GM18505 (cell line): ENCODE measurements around the gene MORC3.
"Not testable (repeated sequence)": the region's sequence is repeated elsewhere in the genome, so short reads cannot be mapped to it uniquely, and the experiment has no call there.

Experiments
- ATAC-seq: cut with Tn5 transposase; IDR thresholded peaks from one replicate; pipeline ENCODE4 v1.9.1; 2021; ENCODE audit not compliant: unreplicated experiment
- POLR2A ChIP-seq: IDR thresholded peaks from 4 replicates; pipeline ENCODE4 v1.6.1; 2011; ENCODE audit warnings: borderline replicate concordance; ENCODE audit not compliant: insufficient read depth, insufficient read length; ENCODE audit errors: extremely low read depth

The MORC3 gene, protein sequence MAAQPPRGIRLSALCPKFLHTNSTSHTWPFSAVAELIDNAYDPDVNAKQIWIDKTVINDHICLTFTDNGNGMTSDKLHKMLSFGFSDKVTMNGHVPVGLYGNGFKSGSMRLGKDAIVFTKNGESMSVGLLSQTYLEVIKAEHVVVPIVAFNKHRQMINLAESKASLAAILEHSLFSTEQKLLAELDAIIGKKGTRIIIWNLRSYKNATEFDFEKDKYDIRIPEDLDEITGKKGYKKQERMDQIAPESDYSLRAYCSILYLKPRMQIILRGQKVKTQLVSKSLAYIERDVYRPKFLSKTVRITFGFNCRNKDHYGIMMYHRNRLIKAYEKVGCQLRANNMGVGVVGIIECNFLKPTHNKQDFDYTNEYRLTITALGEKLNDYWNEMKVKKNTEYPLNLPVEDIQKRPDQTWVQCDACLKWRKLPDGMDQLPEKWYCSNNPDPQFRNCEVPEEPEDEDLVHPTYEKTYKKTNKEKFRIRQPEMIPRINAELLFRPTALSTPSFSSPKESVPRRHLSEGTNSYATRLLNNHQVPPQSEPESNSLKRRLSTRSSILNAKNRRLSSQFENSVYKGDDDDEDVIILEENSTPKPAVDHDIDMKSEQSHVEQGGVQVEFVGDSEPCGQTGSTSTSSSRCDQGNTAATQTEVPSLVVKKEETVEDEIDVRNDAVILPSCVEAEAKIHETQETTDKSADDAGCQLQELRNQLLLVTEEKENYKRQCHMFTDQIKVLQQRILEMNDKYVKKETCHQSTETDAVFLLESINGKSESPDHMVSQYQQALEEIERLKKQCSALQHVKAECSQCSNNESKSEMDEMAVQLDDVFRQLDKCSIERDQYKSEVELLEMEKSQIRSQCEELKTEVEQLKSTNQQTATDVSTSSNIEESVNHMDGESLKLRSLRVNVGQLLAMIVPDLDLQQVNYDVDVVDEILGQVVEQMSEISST

DNA sequence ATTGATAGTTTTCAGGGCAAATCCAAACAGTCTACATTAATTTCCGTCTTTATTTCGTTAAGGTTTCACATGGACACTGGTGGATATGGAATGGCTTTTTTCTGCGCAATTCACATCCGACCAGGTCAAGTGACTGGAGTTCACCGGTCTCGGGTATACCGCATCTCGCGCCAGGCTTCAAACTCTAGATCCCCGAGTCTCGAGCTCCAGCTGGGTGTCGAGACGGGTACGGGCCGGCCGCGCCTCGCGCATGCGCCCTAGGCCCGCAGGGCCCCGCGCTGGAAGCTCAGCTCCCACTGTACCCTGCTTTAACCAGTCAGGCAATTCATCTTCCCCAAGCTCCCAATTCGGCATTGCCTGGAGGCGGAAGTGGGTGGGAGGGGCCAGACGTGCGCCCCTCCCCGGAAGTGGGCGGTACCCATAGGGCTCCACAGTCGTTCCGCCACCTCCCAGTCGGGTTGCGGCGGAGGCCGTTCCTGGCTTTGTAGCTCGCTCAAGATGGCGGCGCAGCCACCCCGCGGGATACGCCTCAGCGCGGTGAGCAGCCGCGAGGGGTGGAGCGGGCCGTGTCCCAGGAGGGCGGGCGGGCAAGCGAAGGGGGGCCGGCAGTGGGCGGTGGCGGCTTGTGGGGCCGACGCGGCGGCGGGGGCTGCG is at the start of gene MORC3:
Gene MORC3 (plus strand): TSS at position 431 of the 654 bp plus-strand sequence. CDS start 68 bp downstream, at position 499.
- peak; percentile 86 for ATAC-seq
- TF ChIP-seq POLR2A = peak; percentile 95

DNA sequence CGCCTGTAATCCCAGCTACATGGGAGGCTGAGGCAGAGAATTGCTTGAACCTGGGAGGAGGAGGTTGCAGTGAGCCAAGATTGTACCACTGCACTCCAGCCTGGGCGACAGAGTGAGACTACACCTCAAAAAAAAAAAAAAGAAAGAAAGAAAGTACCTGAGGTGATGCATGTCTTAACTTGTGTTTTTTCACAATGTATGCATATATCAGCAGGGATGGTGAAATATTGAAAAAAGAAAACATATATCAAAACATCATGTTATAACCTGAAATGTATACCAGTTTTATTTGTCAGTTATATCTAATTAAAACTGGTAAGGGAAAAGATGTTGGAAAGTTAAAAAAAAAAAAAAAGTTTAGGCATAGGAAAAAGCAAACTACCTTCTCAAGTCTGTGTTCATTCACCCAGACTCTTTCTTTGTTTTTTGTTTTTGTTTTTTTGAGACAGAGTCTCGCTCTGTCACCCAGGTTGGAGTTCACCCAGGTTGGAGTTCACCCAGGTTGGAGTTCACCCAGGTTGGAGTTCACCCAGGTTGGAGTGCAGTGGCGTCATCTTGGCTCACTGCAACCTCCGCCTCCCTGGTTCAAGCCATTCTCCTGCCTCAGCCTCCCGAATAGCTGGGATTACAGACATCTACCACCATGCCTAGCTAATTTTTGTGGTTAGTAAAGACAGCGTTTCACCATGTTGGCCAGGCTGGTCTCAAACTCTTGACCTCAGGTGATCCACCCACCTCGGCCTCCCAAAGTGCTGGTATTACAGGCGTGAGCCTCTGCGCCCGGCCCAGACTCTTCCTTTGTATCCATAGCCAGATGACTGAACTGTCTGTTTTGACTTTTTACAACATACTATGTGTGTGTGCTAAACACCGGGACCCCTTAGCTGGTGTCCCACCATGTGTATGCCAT is 49.0 kb upstream of the MORC3 start:
- not testable (repeated sequence) for ATAC-seq

DNA sequence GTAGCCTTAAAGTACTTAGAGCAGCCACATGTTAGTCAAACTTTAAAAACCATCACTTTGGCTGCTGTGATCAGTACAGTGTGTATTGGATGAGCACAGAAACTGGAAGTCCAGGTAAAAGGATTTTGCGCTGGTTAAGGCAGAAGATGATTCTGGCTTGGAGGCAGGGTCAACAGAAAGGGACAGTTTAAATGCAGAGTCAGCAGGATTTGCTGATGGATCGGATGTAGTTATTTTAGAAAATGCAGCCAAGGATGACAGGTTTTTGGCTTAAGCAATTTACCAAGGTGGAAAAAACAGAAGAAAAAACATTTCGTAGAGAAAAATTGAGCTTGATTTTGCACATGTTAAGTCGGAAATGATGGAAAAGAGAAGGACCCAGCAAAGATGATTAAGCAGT is 45.9 kb upstream of the MORC3 start:
- no peak for TF ChIP-seq POLR2A
- ATAC-seq = no peak

DNA sequence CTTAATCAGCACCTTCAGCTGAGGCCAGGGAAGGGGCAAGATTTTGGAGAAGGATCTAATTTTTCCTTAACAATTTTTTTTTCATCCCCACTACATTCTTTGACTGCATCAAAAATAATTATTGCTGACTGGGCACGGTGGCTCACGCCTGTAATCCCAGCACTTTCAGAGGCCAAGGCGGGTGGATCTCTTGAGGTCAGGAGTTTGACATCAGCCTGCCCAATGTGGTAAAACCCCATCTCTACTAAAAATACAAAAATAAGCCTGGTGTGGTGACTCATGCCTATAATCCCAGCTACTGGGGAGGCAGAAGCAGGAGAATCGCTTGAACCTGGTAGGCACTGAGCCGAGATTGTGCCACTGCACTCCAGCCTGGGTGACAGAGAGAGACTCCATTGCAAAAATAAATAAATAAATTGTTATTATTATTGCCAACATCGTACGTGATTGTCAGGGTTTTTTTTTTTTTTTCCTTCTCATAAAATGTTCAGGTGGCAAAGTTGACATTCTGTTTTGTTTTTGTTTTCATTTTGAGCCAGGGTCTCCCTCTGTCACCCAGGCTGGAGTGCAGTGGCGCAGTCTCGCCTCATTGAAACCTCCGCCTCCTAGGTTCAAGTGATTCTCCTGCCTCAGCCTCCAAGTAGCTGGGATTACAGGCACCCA is 37.3 kb upstream of the MORC3 start:
- no peak for ATAC-seq
- TF ChIP-seq POLR2A = no peak

DNA sequence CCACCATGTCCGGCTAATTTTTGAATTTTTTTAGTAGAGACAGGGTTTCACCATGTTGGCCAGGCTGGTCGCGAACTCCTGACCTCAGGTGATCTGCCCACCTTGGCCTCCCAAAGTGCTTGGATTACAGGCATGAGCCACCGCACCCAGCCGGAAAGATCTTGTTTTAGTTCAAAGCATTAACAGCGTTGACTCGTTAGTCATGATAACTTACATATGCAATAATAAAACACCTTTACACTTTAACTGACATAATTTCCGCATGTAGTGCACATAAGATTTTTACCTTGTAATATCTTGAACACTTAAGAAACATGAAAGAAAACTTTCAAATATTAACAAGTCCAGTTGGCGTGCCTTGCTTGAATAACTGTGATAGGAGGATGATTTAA is 36.8 kb upstream of the MORC3 start:
- not testable (repeated sequence) for ATAC-seq

DNA sequence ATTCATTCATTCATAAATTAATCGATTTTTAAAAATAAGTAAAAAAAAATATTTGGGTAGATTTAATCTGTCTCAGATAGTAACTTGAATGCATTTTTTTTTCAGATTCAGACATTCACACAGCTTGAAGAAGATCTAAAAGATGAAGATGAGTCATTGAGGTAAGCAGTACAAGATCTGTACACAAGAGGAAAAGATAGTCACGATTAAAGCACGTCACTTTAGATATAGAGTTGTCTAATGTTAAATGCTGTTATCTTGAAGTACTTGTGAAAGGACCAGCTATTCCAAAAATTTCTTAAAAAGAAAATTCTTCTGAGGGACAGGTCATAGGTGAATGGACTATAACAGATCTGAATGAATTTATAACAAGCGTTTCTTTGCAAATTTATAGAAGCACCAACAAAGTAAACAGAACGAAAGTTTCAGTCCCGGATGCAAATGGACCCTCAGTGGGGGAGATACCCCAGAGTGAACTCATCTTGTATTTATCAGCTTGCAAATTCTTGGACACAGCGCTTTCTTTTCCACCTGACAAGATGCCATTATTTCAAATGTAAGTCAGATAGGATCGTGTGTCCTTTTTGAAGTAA is 31.2 kb upstream of the MORC3 start:
- no peak for ATAC-seq
- no peak for TF ChIP-seq POLR2A

DNA sequence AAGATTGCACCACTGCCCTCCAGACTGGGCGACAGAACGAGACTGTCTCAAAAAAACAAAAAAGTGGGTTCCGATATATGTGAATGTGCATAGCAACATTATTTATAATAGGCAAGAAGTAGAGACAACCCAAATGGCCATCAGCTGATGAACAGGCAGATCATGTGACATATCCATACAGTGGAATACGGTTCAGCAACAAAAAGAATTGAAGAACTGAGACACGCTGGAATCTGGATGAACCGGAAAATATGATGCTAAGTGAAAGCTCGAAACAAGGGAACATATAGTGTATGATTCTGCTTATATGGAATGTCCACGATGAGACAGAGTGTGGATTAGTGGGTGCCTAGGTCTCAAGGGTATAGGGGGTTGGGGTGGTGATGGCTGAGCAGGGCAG is 28.5 kb upstream of the MORC3 start:
- no peak for ATAC-seq

DNA sequence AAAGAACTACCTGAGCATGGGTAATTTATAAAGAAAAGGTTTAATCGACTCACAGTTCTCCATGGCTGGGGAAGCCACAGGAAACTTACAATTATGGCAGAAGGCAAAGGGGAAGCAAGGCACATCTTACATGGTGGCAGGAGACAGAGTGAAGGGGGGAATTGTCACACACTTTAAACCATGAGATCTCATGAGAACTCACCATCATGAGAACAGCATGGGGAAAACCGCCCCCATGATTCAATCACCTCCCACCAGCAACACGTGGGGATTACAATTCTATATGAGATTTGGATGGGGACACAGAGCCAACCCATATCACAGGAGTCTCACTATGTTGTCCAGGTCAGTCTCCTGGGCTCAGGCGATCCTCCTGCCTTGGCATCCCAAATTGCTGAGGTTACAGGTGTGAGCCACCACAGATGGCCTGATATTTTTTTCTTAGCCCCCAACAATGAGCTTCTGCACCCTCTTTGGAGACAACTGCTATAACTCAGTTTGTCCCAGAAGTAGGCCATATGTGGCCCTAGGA is 22.5 kb upstream of the MORC3 start:
- no peak for ATAC-seq
- no peak for TF ChIP-seq POLR2A

More for the DNA sequence above, 28.5 kb upstream of the MORC3 start:
- TF ChIP-seq POLR2A = no peak

DNA sequence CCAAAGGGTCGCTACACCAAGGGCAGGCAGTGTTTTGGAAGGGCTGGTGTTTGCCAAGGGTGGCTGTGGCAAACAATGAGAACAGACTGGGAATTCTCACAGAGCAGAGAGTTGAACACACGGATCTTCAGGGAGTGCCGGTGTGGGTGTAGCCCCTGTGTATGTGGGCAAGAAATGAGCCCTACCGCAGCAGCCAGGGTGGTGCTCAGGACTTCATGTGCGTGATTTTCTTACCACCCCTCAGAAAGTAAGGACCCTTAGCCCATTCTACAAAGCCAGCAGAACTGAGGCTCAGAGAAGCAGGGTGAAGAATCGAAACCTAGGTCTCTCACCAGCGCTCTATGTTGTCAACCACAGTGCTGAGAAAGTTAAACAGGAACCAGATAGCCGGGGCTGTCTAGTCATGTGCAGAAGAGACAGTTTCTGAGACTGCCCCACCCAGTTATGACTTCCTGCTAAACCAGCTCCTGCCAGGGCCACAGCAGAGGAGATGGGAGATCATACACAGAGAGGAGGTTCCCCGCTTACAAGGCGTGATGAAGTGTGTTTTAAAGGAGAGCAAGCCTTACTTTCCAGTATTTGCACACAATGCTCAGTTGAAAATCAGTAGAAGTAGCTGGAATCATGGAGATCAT is 21.9 kb upstream of the MORC3 start:
- TF ChIP-seq POLR2A = peak; percentile 54
- peak; percentile 90 for ATAC-seq

DNA sequence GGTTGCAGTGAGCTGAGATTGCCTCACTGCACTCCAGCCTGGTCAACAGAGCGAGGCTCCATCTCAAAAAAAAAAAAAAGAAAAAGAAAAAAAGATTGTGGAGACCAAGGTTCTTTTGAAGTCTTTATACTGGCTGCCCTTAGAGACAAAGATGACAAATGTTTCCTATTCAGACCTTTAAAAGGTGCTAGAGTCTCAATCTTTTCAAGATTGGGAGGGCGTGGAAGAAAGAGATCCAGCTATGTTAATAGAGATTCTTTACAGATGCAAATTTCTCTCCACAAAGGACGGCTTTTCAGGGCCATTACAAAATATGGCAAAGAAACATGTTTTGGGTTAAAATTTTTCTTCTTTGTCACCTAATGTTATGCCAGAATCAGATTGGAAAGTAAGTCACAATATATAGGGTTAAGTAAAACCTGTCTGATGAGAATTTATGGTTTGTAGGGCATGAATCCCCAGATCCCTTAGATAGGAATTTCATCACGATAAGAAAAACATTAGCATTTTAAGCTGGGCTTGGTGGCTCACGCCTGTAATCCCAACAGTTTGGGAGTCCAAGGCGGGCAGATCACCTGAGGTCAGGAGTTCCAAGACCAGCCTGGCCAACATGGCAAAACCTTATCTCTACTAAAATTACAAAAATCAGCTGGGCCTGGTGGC is 13.0 kb upstream of the MORC3 start:
- no peak for ATAC-seq
- no peak for TF ChIP-seq POLR2A

DNA sequence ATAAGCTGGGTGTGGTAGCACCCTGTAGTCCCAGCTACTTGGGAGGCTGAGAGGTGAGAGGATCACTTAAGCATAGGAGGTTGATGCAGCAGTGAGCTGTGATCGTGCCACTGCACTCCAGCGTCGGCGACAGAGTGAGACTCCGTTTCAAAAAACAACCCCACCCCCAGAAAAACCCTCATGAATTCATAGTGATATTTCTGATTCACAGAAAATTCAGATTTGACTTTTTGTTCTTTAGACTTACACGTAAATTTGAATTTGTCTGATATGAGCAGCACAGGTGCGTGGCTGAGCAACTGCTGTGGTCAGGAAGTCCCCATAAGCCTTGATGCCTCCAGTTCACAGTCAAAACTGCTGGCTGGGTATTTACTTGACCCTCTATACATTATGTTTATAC is 10.0 kb upstream of the MORC3 start:
- no peak for TF ChIP-seq POLR2A
- peak; percentile 76 for ATAC-seq

DNA sequence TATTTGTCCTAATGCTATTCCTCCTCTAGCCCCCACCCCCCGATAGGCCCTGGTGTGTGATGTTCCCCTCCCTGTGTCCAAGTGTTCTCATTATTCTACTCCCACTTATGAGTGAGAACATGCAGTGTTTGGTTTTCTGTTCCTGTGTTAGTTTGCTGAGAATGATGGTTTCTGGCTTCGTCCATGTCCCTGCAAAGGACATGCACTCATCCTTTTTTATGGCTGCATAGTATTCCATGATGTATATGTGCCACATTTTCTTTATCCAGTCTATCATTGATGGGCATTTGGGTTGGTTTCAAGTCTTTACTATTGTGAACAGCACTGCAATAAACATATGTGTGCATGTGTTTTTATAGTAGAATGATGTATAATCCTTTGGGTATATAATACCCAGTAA is 6.6 kb upstream of the MORC3 start:
- ATAC-seq = not testable (repeated sequence)

DNA sequence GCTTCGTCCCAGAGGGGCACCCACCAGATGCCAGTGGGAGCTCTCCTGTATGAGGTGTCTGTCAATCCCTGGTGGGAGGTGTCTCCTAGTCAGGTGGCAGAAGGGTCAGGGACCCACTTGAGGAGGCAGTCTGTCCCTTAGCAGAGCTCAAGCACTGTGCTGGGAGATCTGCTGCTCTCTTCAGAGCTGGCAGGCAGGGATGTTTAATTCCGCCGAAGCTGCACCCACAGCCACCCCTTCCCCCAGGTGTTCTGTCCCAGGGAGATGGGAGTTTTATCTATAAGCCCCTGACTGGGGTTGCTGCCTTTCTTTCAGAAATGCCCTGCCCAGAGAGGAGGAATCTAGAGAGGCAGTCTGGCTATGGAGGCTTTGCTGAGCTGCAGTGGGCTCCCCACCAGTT is 4.0 kb upstream of the MORC3 start:
- ATAC-seq = not testable (repeated sequence)
